ENCODE data around the gene THADA. TPM values are rescaled to one million over a fixed set of nuclear protein-coding genes. Genes with fewer than 3 reads are reported as not detected.

The THADA gene
- total and polyA plus RNA-seq, 10 donors, result 14.2 to 51.3 (median 40.0) TPM

GRCh38 chr2:43323857-43324256 is 272.0 kb downstream of the THADA start:
- Histone ChIP-seq H3K36me3 (peaks cover 0 to 46% (median 7%) of the 10 kb centered on the region in 6 donors), H3K4me3 (no peak overlapping the region), H3K27ac (peak overlapping the region; percentile 7 to 71 (median 56)), H3K9me3 (no peaks in the 10 kb centered on the region), H3K27me3 (replicated peaks in 1 of 7) (no peaks in the 10 kb centered on the region), H3K4me1 (peaks cover 0 to 11% (median 0%) of the 10 kb centered on the region in 6 donors)
- no peak for DNase-seq
- no peak for TF ChIP-seq CTCF (IDR thresholded peaks at IDR 0.05 in 8 of 11, conservative IDR thresholded peaks at IDR 0.05 in 3 of 11)
- intact Hi-C loops (cut with DNase I; ENCODE audit: low total_unique reads), result no loop called here
- 82 to 90% (median 89%) methylated on average over 4 of the region's 4 CpGs for WGBS, 5 donors

- TF ChIP-seq POLR2A (IDR thresholded peaks at IDR 0.05), result no peak
- TF ChIP-seq CTCF (IDR thresholded peaks at IDR 0.05 in 8 of 11, conservative IDR thresholded peaks at IDR 0.05 in 3 of 11), result no peak
- TF ChIP-seq POLR2AphosphoS5 (IDR thresholded peaks at IDR 0.05), result no peak
- H3K4me1 ChIP-seq, result peaks cover 0 to 11% (median 0%) of the 10 kb centered on the region in 6 donors
- DNase-seq, result no peak
These were observed 274.4 kb downstream of the THADA start for GRCh38 chr2:43321446-43321845.

DNA sequence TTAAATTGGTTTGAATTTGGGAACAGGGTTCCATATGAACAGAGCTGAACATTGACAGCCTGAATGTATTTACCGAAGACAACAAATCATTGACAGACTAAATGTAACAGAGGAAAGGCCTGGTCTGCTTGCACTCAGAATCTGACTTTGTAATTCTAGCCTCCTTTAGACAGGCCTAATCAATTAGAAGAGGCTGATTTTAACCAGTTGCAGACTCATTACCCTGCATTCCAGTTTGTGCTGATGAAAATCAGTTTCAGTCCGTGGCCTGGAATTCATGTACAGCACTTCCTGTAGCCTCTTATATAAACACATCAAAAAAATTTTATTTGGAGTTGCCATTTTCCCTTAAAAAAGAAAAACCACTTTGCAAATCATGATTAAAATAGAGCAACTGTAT is 276.3 kb downstream of the THADA start:
- WGBS, 5 donors, result 74 to 87% (median 83%) methylated on average over 2 of the region's 2 CpGs
- DNase-seq, result no peak
- Histone ChIP-seq H3K4me1 (peaks cover 0 to 19% (median 0%) of the 10 kb centered on the region in 6 donors), H3K36me3 (peaks cover 0 to 44% (median 8%) of the 10 kb centered on the region in 6 donors), H3K4me3 (no peak overlapping the region), H3K27ac (no peak overlapping the region), H3K9me3 (no peaks in the 10 kb centered on the region), H3K27me3 (replicated peaks in 1 of 7) (no peaks in the 10 kb centered on the region)
- intact Hi-C loops (cut with DNase I; ENCODE audit: low total_unique reads), result no loop called here
- TF ChIP-seq POLR2AphosphoS5 (IDR thresholded peaks at IDR 0.05) (no peak), CTCF (IDR thresholded peaks at IDR 0.05 in 8 of 11, conservative IDR thresholded peaks at IDR 0.05 in 3 of 11) (no peak), POLR2A (IDR thresholded peaks at IDR 0.05) (no peak)

More at GRCh38 chr2:43321446-43321845, 274.4 kb downstream of the THADA start:
- Histone ChIP-seq H3K36me3 (peaks cover 0 to 44% (median 8%) of the 10 kb centered on the region in 6 donors), H3K27ac (no peak overlapping the region), H3K9me3 (no peaks in the 10 kb centered on the region), H3K27me3 (replicated peaks in 1 of 7) (no peaks in the 10 kb centered on the region), H3K4me3 (no peak overlapping the region)
- intact Hi-C loops (cut with DNase I; ENCODE audit: low total_unique reads), result no loop called here
- WGBS, 5 donors, result 88 to 100% (median 100%) methylated on average over 1 of the region's 1 CpG

GRCh38 chr2:43318791-43319190 is 277.0 kb downstream of the THADA start:
- intact Hi-C loops (cut with DNase I; ENCODE audit: low total_unique reads), result no loop called here
- DNase-seq, result no peak

More at GRCh38 chr2:43318791-43319190, 277.0 kb downstream of the THADA start:
- H3K4me1 ChIP-seq, result peaks cover 0 to 21% (median 2%) of the 10 kb centered on the region in 6 donors
- H3K4me3 ChIP-seq, result no peak overlapping the region
- no peaks in the 10 kb centered on the region for H3K27me3 ChIP-seq (replicated peaks in 1 of 7)
- no peak for TF ChIP-seq CTCF (IDR thresholded peaks at IDR 0.05 in 8 of 11, conservative IDR thresholded peaks at IDR 0.05 in 3 of 11)
- TF ChIP-seq POLR2AphosphoS5 (IDR thresholded peaks at IDR 0.05), result no peak
- no peak for TF ChIP-seq POLR2A (IDR thresholded peaks at IDR 0.05)
- peaks cover 0 to 37% (median 8%) of the 10 kb centered on the region in 6 donors for H3K36me3 ChIP-seq
- H3K9me3 ChIP-seq, result no peaks in the 10 kb centered on the region
- H3K27ac ChIP-seq, result no peak overlapping the region
